Neuronal stem cell (in vitro differentiated cells): ENCODE data around the gene MUCL3. TPM values are rescaled to one million over a fixed set of nuclear protein-coding genes. Genes with fewer than 3 reads are reported as not detected.

ENCODE experiments used
- small RNA-seq: library from polyadenylated mRNA; stranded (forward); fragments of <200 nt; extraction: miRNeasy Mini kit (QIAGEN cat#:217004); gene quantifications from one replicate; pipeline ENCODE3, GENCODE V24; 2013; ENCODE audit not compliant: insufficient read depth

Gene MUCL3

Small RNA genes lying within 50 kb of the gene (small RNA-seq; reads per million reads assigned to genes)
- gene RF00019 = not detected
